ENCODE results near the gene OSBPL9. TPM values are rescaled to one million over a fixed set of nuclear protein-coding genes. Genes with fewer than 3 reads are reported as not detected.

OSBPL9 gene
- total RNA-seq, 3 donors from 2014 or later: 44.2 to 51.5 (median 50.7) TPM

GRCh38 chr1:51740652-51741051 lies 123.8 kb downstream of the OSBPL9 start:
- Histone ChIP-seq H3K36me3 (ENCODE audit: low read depth) (no peaks in the 10 kb centered on the region), H3K4me3 (no peak overlapping the region), H3K4me1 (ENCODE audit: low read depth) (no peaks in the 10 kb centered on the region), H3K9me3 (no peaks in the 10 kb centered on the region)
- DNase-seq (no peak), ATAC-seq (no peak)
- TF ChIP-seq CTCF (IDR thresholded peaks at IDR 0.05): no peak
- intact Hi-C loops (cut with DNase I, micrococcal nuclease): no loop called here

GRCh38 chr1:51741121-51741681 lies 124.3 kb downstream of the OSBPL9 start:
- Histone ChIP-seq H3K36me3 (ENCODE audit: low read depth) (no peaks in the 10 kb centered on the region), H3K4me3 (no peak overlapping the region), H3K9me3 (no peaks in the 10 kb centered on the region), H3K4me1 (ENCODE audit: low read depth) (no peaks in the 10 kb centered on the region)
- DNase-seq: no peak
- ATAC-seq: no peak
- TF ChIP-seq CTCF (IDR thresholded peaks at IDR 0.05): no peak
- intact Hi-C loops (cut with DNase I, micrococcal nuclease): no loop called here

- no peak for ATAC-seq
- TF ChIP-seq CTCF (IDR thresholded peaks at IDR 0.05): no peak
- H3K9me3 ChIP-seq: no peaks in the 10 kb centered on the region
- H3K4me1 ChIP-seq (ENCODE audit: low read depth): no peaks in the 10 kb centered on the region
- H3K36me3 ChIP-seq (ENCODE audit: low read depth): no peaks in the 10 kb centered on the region
- intact Hi-C loops (cut with DNase I, micrococcal nuclease): no loop called here
- no peak overlapping the region for H3K4me3 ChIP-seq
- DNase-seq: no peak
Observed at GRCh38 chr1:51744506-51745303, 127.8 kb downstream of the OSBPL9 start.

GRCh38 chr1:51745304-51745570 lies 128.3 kb downstream of the OSBPL9 start:
- DNase-seq: no peak
- Histone ChIP-seq H3K4me3 (no peak overlapping the region), H3K4me1 (ENCODE audit: low read depth) (no peaks in the 10 kb centered on the region), H3K9me3 (no peaks in the 10 kb centered on the region), H3K36me3 (ENCODE audit: low read depth) (no peaks in the 10 kb centered on the region)
- no peak for TF ChIP-seq CTCF (IDR thresholded peaks at IDR 0.05)
- intact Hi-C loops (cut with DNase I, micrococcal nuclease): no loop called here
- no peak for ATAC-seq

- no peaks in the 10 kb centered on the region for H3K9me3 ChIP-seq
- H3K36me3 ChIP-seq (ENCODE audit: low read depth): no peaks in the 10 kb centered on the region
- intact Hi-C loops (cut with DNase I, micrococcal nuclease): no loop called here
- H3K4me3 ChIP-seq: no peak overlapping the region
- DNase-seq (no peak), ATAC-seq (no peak)
- no peaks in the 10 kb centered on the region for H3K4me1 ChIP-seq (ENCODE audit: low read depth)
- no peak for TF ChIP-seq CTCF (IDR thresholded peaks at IDR 0.05)
Observed at GRCh38 chr1:51749151-51749550, 132.3 kb downstream of the OSBPL9 start.
